ES-I3 (cell line): ENCODE data around the gene MIP.
A peak's percentile ranks its signal among the peaks of the same experiment; 100 is the strongest.

Experiments used
- H3K36me3 ChIP-seq: 2 replicates; pipeline ENCODE4 v1.6.1; 2013; ENCODE audit warnings: mild to moderate bottlenecking, low read length, control low read depth, moderate library complexity; ENCODE audit not compliant: insufficient read depth
- H3K4me1 ChIP-seq: 2 replicates; pipeline ENCODE4 v1.6.1; 2013; ENCODE audit warnings: mild to moderate bottlenecking, control low read depth, low read length; ENCODE audit not compliant: insufficient read depth
- H3K9ac ChIP-seq: 2 replicates; pipeline ENCODE4 v1.6.1; 2013; ENCODE audit warnings: low read depth, mild to moderate bottlenecking, low read length, moderate library complexity
- H3K9me3 ChIP-seq: 2 replicates; pipeline ENCODE4 v1.6.1; 2013; ENCODE audit warnings: mild to moderate bottlenecking, low read length, moderate library complexity; ENCODE audit not compliant: control insufficient read depth, insufficient read depth

Gene MIP

GRCh38 chr12:56477521-56478225 lies 23.2 kb upstream of the MIP start:
- no peaks in the 10 kb centered on the region for H3K9me3 ChIP-seq
- no peak overlapping the region for H3K9ac ChIP-seq

GRCh38 chr12:56476972-56477432 lies 22.5 kb upstream of the MIP start:
- H3K36me3 ChIP-seq, result peaks cover 4% of the 10 kb centered on the region; the same call in 1 of the 2 replicates
- H3K9ac ChIP-seq, result no peak overlapping the region
- no peaks in the 10 kb centered on the region for H3K4me1 ChIP-seq

More at GRCh38 chr12:56477521-56478225, 23.2 kb upstream of the MIP start:
- Histone ChIP-seq H3K4me1 (no peaks in the 10 kb centered on the region), H3K36me3 (0 out of 2 replicates have a peak, but pooled peaks cover 2% of the 10 kb centered on the region)

GRCh38 chr12:56476143-56476542 lies 21.7 kb upstream of the MIP start:
- no peaks in the 10 kb centered on the region for H3K9me3 ChIP-seq
- peaks cover 5% of the 10 kb centered on the region; the same call in 1 of the 2 replicates for H3K36me3 ChIP-seq
- no peaks in the 10 kb centered on the region for H3K4me1 ChIP-seq
- no peak overlapping the region for H3K9ac ChIP-seq

More at GRCh38 chr12:56476972-56477432, 22.5 kb upstream of the MIP start:
- H3K9me3 ChIP-seq, result no peaks in the 10 kb centered on the region

GRCh38 chr12:56474389-56474788 lies 19.9 kb upstream of the MIP start:
- no peaks in the 10 kb centered on the region for H3K9me3 ChIP-seq
- peaks cover 5% of the 10 kb centered on the region; the same call in 1 of the 2 replicates for H3K36me3 ChIP-seq
- H3K9ac ChIP-seq, result no peak overlapping the region
- H3K4me1 ChIP-seq, result no peaks in the 10 kb centered on the region

- H3K9me3 ChIP-seq, result no peaks in the 10 kb centered on the region
- peaks cover 5% of the 10 kb centered on the region; the same call in 1 of the 2 replicates for H3K36me3 ChIP-seq
- H3K4me1 ChIP-seq, result no peaks in the 10 kb centered on the region; the same call in 1 of the 2 replicates
- peak overlapping the region; percentile 98 for H3K9ac ChIP-seq
Measured at GRCh38 chr12:56469007-56469930, 14.8 kb upstream of the MIP start.

- Histone ChIP-seq H3K4me1 (peaks cover 4% of the 10 kb centered on the region; the same call in 1 of the 2 replicates), H3K9me3 (no peaks in the 10 kb centered on the region), H3K9ac (peak within 1 kb of the TSS; percentile 98), H3K36me3 (peaks cover 4% of the 10 kb centered on the region; the same call in 1 of the 2 replicates)
Measured at GRCh38 chr12:56468216-56469006, 14.0 kb upstream of the MIP start, which contains the start of gene SPRYD4. Gene SPRYD4 (plus strand): TSS chr12:56468578. CDS start chr12:56468592, 14 bp downstream.

GRCh38 chr12:56462565-56462964 lies 8.1 kb upstream of the MIP start:
- H3K4me1 ChIP-seq, result peaks cover 4% of the 10 kb centered on the region; the same call in 1 of the 2 replicates
- no peaks in the 10 kb centered on the region for H3K36me3 ChIP-seq
- no peak overlapping the region for H3K9ac ChIP-seq
- no peaks in the 10 kb centered on the region for H3K9me3 ChIP-seq

GRCh38 chr12:56461235-56462159 lies 7.0 kb upstream of the MIP start:
- Histone ChIP-seq H3K4me1 (peaks cover 4% of the 10 kb centered on the region; the same call in 1 of the 2 replicates), H3K9me3 (no peaks in the 10 kb centered on the region), H3K36me3 (no peaks in the 10 kb centered on the region), H3K9ac (no peak overlapping the region)

- H3K36me3 ChIP-seq, result no peaks in the 10 kb centered on the region
- H3K9me3 ChIP-seq, result no peaks in the 10 kb centered on the region
- H3K9ac ChIP-seq, result no peak overlapping the region
- H3K4me1 ChIP-seq, result no peaks in the 10 kb centered on the region
Measured at GRCh38 chr12:56457817-56458216, 3.4 kb upstream of the MIP start.

GRCh38 chr12:56451147-56451546 lies 3.3 kb downstream of the MIP start:
- H3K36me3 ChIP-seq, result no peaks in the 10 kb centered on the region
- H3K9me3 ChIP-seq, result no peaks in the 10 kb centered on the region
- no peak overlapping the region for H3K9ac ChIP-seq
- no peaks in the 10 kb centered on the region for H3K4me1 ChIP-seq

- Histone ChIP-seq H3K9me3 (no peaks in the 10 kb centered on the region), H3K36me3 (no peaks in the 10 kb centered on the region), H3K4me1 (no peaks in the 10 kb centered on the region), H3K9ac (no peak overlapping the region)
Measured at GRCh38 chr12:56450241-56450640, 4.2 kb downstream of the MIP start.

- Histone ChIP-seq H3K4me1 (no peaks in the 10 kb centered on the region), H3K9me3 (0 out of 2 replicates have a peak, but pooled peaks cover 4% of the 10 kb centered on the region), H3K9ac (peak overlapping the region; percentile 76), H3K36me3 (no peaks in the 10 kb centered on the region)
Measured at GRCh38 chr12:56449622-56449984, 4.9 kb downstream of the MIP start.
